T-helper 2 cell (primary cell): ENCODE measurements around the gene LRRIQ4.

Experiments
- DNase-seq, 5 experiments: peaks; one replicate each; pipeline versions ENCODE4 v3.0.0 to v3.0.0-alpha.2; 2012 to 2022
- total RNA-seq, 2 donors: gene quantifications; one replicate each; lab custom pipeline; 2026; lab: John Stamatoyannopoulos, UW

LRRIQ4 gene
- total RNA-seq, result 0 reads per million in 2 donors

DNA sequence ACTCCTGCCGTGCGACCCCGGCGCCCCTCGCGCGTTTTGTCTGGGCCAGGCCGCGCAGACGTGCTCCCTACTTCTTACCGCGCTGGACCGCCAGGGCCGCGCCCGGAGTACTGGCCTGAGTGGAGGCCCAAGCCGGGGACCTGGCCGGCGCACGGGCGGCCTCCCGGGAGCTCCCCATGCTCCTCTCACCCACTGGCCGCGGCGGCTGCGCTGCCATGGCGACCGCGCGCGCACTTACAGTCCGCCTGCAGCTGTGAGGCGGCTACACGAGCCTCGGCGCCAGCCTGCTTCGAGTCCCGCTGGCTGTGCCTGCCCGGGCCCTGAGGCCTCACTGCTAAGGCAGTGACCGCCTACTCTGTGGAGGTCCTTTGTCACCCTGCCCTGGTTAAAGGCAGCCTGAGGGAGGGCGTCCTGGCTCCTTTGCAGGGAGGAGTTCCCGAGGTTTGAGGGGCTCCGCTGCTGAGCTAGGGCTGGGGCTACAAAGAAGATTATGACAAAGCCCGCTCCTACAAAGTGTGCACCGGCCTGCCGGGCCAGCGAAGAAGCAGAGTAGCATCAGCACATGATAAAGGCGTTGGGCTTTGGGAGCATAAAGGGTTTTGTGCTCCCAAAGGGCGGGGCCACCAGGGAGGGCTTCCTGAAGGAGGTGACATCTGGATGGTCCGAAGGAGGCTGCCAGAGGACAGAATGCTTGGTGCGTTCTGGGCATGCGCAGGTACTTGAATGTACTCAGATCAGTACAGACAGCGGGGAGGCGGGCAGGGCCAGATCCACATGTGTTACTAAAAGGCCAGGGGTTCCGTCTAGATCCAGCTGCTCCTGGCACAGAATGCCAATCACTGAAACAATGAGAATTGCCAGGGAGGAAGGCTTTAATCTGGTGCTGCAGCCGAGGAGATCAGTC lies at the start of gene LRRIQ4, which contains the start of gene LRRC34:
LRRIQ4 (plus strand) TSS at position 539 of the 904 bp plus-strand sequence. CDS start 9,052 bp downstream, outside the sequence.
LRRC34 (minus strand) TSS at position 573 of the 904 bp plus-strand sequence; CDS start at position 217, 356 bp downstream.
- DNase-seq, result peak; percentile 18 to 78 (median 45)

DNA sequence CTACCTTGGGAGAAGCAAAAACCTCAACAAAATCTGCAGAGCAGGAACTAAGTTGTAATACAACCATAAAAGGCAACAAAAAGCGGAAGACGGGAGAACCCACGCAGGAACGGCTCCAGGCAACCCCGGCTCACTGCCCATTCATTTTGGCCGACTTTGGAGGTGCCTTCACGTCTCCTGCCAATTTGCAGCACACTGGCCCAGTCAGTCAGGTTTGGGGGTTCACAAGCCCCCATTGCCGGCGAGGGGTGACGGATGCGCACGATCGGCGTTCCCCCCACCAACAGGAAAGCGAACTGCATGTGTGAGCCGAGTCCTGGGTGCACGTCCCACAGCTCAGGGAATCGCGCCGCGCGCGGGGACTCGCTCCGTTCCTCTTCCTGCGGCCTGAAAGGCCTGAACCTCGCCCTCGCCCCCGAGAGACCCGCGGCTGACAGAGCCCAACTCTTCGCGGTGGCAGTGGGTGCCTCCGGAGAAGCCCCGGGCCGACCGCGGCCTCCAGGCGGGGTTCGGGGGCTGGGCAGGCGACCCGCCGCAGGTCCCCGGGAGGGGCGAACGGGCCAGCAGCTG lies 48.3 kb upstream of the LRRIQ4 start:
- DNase-seq, result peak; percentile 23 to 73 (median 50)

DNA sequence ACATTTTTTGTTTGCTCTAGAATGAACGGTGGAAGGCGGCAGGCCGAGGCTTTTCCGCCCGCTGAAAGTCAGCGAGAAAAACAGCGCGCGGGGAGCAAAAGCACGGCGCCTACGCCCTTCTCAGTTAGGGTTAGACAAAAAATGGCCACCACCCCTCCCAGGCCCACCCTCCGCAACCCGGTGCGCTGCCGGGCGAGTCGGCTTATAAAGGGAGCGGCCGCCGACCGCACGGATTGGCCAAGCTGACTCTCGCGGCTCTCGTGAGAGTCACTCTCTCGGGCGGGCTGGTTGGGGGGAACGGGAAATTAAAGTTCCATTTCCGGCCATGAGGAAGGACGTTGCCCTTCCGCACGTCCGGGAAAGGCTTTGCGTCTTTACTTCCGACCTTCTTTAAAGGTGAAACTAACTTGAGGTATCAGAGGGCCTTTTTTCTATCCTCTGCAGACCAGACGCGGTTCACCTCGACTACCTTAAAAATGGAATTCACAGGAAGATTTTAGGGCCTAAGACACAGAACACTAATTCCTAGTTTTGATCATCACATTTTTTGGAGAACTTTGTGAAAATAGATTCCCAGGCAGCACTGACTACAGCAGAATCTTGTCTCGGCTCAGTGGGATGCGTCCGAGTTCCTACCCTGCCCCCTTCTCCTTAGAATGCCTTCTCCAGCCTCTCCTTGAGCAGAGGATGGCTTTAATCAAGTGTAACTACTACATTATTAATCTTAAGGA lies 47.6 kb upstream of the LRRIQ4 start, which contains the start of gene TERC:
TERC (minus strand) TSS at position 179 of the 731 bp plus-strand sequence.
- peak; percentile 73 to 97 (median 87) for DNase-seq

DNA sequence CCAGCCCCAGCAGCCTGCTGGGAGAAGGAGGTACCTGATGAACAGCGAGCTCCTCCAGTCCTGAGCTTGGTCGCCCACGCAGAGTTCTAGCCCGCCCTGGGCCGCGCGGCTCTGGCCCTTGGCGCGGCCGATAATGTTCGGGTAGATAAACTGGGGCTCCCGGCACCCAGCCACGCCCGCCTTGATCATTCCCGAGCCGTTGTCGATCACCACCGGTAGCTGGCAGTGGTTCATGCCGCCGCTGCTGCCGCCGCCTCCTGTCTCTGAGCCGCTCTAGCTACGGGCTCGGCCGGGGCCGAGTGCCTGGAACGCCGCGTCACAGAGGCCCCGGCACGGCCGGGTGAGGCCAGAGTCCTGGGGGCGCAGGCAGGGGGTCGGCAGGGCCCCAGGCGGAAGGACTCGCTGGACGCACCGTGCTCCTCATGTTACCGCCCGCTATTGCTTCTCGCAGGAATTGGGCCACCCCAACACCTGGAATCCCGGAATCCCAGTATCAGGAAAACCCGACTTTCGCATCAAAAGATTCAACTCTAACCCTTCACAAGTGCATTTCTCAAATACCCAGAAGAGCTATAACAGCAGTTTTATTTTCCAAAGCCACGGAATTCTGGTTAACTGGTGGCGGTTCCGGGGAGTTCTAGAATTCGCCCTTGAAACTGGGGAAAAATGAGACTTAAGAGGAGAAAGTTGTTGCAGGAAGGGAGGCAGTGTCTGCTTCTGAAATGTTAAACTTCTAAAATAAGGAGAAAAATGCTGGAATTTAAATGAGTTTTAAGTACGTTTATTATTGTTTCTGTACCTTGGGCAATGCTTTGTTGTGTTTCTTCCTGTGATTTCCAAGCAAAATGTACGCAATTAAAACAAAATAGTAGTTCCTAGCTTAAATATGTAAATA lies 43.1 kb upstream of the LRRIQ4 start, which contains the start of gene ACTRT3:
ACTRT3 (minus strand) TSS at position 275 of the 895 bp plus-strand sequence; CDS start at position 234, 41 bp downstream.
- DNase-seq, result peak; percentile 17 to 75 (median 41)

DNA sequence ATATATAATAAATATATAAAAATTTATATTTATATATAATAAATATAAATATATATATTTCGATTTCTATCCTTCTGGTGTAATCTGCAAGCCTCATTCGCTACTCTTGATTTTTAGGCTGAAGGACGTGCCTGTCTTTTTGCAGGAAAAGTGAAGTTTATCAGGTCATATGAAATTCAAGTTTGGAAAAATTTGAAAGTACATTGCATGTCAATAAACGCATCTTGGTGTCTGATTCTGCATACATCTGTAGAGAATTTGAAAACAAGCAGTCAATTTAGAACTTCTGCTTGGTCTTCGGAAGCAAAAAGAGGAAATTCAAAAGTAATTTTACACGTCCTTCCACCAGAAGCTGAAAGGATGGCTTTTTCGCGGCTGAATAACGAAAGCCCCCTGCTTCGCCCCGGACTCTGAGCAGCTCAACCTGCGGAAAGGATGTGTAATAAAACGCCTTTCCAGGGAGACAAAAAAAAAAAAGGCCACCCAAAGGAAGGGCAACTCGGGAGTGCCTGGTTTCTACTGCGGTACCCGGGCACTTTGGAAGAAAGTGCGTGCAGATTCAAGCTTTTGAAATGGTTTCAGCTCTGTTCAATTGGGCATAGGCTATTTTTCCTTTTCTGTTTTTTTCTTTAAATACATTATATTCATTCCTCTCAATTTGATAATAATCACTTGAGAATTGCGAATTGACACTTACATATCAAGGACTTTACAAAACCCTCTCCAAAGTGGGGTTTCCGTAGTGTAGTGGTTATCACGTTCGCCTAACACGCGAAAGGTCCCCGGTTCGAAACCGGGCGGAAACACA lies 41.0 kb upstream of the LRRIQ4 start:
- DNase-seq, result peak in 4 of 5 experiments; percentile 19 to 83 (median 64)

DNA sequence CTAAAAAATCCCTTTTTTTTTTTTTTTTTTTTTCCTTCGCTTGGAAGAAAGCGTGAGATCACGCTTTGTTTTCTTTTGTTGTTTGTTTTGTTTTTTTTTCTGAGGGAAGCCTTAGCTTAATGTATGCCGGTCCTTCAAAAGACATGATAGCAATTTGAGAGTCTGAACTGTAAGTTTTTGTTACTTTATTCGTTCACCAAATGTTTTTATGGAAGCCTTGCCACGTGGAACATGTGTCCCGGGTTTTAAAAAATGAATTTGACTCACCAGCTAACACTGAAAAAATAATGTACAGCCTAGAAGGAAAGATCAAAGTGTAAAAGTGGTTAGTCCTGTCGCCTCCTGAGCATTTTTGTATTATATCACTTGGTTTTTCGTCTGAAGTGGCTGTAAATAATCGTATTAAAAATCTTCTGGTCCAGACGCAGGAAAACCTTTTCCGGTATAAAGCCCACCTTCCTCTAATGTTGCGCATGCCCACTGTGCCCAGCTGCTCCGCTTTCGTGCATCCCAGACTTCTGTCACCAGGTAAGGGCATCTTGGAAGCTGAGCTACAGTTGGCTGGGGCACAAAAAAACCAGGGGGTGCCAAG lies 40.3 kb upstream of the LRRIQ4 start:
- DNase-seq, result peak in 2 of 5 experiments; percentile 56 to 74

DNA sequence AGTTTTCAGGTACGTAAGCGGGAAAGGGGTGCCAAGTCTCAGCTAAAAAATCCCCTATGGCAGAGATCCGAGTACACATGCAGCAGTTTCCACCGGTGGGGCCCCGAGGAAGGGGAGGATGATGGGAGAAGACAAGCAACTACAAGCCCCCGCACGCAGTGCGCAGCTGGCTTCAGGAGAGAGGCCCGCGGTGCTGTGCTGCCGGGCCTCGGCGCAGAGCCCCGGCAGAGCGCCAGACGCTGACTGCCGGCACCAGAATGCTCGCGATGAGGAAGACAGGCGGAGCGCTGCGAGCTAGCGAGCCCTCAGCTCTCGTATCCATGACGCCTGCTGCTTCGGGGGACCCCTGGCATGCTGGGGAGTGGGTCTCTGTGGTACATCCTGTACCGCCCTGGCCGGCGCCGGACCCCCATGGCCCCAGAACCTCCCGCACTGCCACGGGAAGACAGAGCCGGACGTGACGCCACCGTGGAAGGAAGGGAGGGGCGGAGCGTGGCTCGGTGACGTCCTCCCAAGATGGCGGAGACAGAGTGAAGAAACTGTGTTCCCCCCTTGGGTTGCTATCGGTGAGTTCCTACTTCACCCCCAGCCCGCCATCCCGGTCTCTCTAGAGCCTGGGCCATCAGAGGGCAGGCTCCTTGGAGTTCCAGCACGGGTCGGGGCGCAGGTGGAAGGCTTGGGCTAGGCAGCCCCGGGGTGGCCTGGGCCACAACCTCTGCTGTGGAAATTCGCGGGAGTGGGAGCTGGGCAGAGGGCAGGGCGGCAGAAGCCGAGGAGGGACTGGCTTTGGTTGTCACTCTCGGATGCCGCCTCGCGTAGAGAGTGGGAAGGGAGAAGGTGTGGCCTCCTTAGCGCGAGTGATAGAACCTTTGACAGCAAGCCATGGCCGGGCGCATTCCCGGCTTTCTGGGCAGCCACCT lies 39.5 kb upstream of the LRRIQ4 start, which contains the start of gene MYNN:
MYNN (plus strand) TSS at position 500 of the 920 bp plus-strand sequence. CDS start 900 bp downstream, outside the sequence.
- peak; percentile 77 to 94 (median 89) for DNase-seq

DNA sequence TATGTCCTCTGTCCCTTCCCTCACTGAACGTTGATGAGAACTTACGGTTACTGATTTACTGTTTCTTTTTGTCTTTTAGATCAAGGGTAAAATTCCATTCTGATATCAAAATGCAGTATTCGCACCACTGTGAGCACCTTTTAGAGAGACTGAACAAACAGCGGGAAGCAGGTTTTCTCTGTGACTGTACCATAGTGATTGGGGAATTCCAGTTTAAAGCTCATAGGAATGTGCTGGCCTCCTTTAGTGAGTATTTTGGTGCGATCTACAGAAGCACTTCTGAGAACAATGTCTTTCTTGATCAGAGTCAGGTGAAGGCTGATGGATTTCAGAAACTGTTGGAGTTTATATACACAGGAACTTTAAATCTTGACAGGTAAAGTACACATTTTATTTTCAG lies 38.5 kb upstream of the LRRIQ4 start:
- no peak for DNase-seq

DNA sequence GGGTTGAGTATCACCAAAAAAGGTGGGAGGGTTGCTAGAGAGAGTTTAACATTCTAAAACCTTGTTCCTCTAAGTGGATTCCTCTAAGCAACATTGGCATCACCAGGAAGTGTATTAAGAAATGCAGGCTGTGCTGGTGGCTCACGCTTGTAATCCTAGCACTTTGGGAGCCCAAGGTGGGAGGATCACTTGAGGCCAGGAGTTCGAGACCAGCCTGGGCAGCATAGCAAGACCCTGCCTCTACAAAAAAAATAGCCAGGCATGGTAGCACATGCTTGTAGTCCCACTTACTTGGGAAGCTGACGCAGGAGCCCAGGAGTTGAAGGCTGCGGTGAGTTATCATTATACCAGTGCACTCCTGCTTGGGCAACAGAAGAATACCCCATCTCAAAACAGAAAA lies 34.8 kb upstream of the LRRIQ4 start:
- DNase-seq, result no peak

DNA sequence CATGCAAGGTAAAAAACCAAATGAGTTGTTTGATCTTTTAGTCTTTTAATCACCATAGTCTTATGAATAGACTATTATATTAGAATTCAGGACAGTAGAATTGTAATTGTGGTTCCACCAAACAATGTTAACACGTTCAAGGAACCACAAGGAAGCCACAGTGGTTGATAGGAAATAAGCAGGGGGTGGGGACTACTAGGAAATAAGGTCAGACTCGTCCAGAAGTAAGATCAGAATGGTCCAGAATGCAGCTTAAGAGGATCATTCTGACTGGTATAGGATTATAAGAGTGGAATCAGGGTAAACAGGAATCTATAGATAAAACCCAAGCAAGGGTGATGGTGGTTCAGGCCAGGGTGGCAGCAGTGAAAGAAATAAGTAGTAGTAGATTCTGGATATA lies 31.9 kb upstream of the LRRIQ4 start:
- peak in 1 of 5 experiments; percentile 47 for DNase-seq

DNA sequence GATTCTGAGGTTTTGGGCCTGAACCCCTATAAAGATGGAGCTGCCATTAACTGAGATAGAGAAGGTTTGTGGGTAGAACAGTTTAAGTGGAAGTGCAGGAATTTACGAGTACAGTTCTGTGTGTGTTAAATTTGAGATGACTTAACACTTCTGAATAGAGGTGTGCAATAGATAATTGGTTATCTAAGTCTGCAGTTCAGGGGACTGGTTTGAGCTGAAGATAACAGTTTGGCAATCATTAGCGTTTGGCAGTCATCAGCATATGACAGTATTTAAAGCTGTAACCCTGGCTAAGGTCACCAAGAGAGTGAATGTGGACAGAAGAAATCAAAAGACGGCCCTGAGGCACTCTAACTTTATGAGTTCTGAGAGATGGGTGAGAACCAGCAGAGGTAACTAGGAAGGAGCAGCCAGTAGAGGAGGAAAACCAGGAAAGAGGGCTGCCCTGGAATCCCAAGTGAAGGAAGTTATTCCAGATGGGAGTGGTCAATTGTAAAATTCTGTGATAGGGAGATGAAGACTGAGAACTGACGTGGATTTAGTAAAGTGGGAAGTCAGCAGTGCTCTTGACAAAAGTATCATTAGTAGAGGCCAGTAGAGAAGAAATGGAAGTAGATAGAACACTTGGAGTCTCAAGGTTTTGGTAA lies 31.3 kb upstream of the LRRIQ4 start:
- DNase-seq, result no peak

DNA sequence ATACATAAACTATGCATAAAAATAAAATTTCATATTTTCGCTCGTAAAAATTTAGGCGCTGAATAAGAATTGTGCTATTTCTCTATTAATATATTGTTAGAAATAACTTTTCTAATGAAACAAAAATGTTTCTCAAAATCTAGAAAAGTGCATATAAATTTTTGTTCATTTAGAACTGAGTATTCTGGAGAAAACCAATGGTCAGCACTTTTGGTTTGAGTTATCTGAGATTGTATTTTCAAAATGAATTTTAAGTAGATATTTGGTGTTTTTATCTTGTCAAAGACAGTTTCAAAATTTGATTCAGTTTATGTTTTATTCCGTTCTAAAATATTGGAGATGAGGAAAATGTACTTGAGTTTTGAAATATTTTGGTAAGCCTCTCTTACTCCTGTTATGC lies 25.6 kb upstream of the LRRIQ4 start:
- no peak for DNase-seq

DNA sequence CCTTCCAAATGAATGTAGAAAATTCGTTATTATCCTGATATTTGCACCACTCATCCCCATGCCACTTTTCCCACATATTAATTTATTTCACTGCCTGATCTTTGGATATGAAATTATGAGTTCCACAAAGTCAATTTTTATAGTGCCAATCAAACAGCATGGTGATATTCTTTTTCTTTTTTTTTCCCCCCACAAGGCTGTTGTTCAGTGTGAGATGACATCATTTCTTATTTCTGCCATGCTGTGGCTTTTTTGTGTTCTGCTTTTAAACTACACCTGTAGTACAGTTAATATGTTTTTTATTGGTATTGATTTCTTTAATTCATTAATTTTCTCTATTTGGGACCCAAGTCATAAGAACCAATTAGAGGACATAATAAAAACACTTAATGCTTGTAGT lies 24.9 kb upstream of the LRRIQ4 start:
- DNase-seq, result no peak

DNA sequence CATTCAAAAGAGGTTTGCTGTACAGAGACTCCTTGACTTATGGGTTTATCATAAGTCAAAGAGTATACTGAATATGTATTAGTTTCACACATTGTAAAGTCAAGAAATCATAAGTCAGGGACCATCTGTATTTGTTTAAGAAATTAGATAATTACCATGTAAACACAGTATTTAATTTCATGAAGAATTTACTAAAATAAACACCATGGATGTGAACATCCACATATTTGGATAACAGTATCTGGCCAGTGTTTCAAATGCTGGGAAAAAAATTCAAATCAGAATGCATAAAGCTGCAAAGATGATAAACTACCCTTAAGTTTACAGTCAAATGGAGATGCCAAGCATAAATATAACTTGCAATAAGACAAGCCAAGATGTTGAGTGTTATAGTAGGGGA lies 22.5 kb upstream of the LRRIQ4 start:
- no peak for DNase-seq

DNA sequence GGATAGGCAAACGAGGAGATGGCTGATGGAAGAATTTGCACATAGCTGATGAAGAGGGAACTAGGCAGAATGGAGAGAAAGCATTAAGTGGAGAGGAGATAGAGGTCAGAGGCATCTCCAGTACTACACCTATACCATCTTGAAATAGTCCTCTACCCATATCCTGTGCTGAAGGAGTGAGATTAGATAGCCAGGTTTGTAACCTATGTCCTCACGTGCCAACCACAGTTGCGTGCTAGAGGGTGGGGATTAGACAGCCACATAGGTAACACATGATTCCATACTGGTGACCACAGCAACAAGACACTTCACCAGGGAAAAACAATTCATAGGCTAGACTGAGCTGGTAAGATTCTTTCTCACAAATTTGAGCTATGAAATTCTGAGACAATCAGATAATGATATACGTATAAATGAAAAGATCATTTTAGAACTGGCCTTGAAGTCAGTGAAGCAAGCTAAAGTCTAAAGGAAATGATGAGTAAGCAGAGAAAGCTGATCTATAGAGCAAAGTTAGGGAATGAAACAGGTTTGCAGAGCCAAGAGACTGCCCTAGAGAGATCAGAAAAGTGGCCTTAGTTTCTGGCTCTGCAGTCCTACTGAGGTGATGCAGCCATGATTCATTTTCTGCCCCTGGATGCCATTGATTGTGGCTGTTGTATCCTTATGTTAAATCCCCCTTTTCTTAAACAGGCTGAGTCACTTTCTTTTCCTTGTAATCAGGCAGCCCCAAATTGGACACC lies 21.8 kb upstream of the LRRIQ4 start:
- DNase-seq, result no peak

DNA sequence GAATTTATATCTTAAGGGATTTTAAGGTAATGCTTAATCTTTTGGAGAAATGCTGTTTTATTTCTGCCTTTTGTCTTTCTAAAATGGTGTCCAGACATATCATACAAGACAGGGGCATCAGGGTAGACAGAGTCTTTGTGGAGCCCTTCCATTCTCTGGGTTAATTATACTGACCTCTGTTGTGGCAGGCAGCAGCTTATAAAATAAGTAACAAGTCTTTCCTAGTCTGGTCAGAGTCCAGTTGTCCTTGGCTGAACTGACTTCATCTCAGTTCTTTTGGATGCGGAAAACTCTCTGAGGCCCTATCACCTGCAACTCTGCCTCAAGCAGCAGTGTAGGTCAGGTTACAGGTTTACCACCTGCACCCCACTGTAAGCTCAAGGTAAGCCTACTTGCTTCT lies 20.3 kb upstream of the LRRIQ4 start:
- no peak for DNase-seq

DNA sequence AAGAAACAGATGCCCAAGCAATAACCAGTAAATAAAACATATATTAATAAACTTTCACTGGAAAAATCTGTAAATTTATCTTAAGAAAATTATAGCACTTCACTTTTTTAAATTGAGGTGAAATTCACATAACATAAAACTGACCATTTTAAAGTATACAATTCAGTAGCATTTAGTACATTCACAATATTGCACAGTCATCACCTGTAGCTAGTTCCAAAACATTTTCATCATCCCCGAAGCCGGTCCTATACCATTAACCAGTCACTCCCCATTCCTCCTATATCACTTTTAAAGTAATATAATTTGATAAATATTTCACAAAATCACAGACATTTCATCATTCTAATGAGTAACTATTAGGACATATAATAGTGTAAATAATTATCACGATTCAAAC lies 8.0 kb upstream of the LRRIQ4 start:
- no peak for DNase-seq
